Embryonic facial prominence (tissue), 1 donor: ENCODE results near the gene IL23R.

Source experiments
- DNase-seq: peaks from one replicate; pipeline ENCODE4 v3.0.0-alpha.2; 2016; ENCODE audit errors: extremely low spot score

IL23R gene

GRCh38 chr1:67300561-67300960 is 134.3 kb downstream of the IL23R start:
- no peak for DNase-seq

GRCh38 chr1:67304023-67304422 is 137.8 kb downstream of the IL23R start:
- no peak for DNase-seq

- DNase-seq: no peak
Measured at GRCh38 chr1:67306547-67306946, 140.3 kb downstream of the IL23R start.

- no peak for DNase-seq
Measured at GRCh38 chr1:67307251-67308060, 141.2 kb downstream of the IL23R start, which contains the start of gene IL12RB2. IL12RB2 (plus strand) TSS chr1:67307873; CDS start chr1:67320369, 12,496 bp downstream.

- DNase-seq: no peak
Measured at GRCh38 chr1:67308136-67308535, 141.9 kb downstream of the IL23R start.
